Neural cell (in vitro differentiated cells): Measurements from ENCODE around the gene ARHGEF26. TPM values are rescaled to one million over a fixed set of nuclear protein-coding genes. Genes with fewer than 3 reads are reported as not detected.

Experiments used
- H2AFZ ChIP-seq: fragments of 200-600, 300-800 bp; sonication (generic), shearing (Covaris generic); 2 replicates; pipeline ENCODE4 v1.6.0; 2014; ENCODE audit warnings: low read depth, mild to moderate bottlenecking, antibody characterized with exemption, low read length, moderate library complexity
- H3F3A ChIP-seq: fragments of 200-600 bp; shearing (Covaris generic); 2 replicates; pipeline ENCODE4 v1.6.1; 2016; ENCODE audit warnings: mild to moderate bottlenecking, moderate library complexity, mixed read lengths, antibody characterized with exemption, low read length; ENCODE audit not compliant: insufficient read depth, poor library complexity, severe bottlenecking
- H3K27ac ChIP-seq: fragments of 200-600, 300-800 bp; sonication (generic), shearing (Covaris generic); 2 replicates; pipeline ENCODE4 v1.5.1; 2014; ENCODE audit warnings: mild to moderate bottlenecking, low read length, moderate library complexity
- H3K27me3 ChIP-seq: fragments of 300-800, 200-600 bp; sonication (generic), shearing (Covaris generic); 2 replicates; pipeline ENCODE4 v1.6.0; 2014; ENCODE audit warnings: mild to moderate bottlenecking, low read depth, low read length, moderate library complexity; ENCODE audit not compliant: insufficient read depth
- H3K36me3 ChIP-seq: fragments of 300-800, 200-600 bp; sonication (generic), shearing (Covaris generic); 2 replicates; pipeline ENCODE4 v1.5.1; 2014; ENCODE audit warnings: mild to moderate bottlenecking, antibody characterized with exemption, low read length, moderate library complexity; ENCODE audit not compliant: insufficient read depth
- H3K4me2 ChIP-seq: fragments of 300-800, 200-600 bp; sonication (generic), shearing (Covaris generic); 2 replicates; pipeline ENCODE4 v1.6.0; 2014; ENCODE audit warnings: mild to moderate bottlenecking, low read length
- H3K4me3 ChIP-seq: fragments of 300-800, 200-600 bp; sonication (generic), shearing (Covaris generic); 2 replicates; pipeline ENCODE4 v1.5.1; 2014; ENCODE audit warnings: mild to moderate bottlenecking, low read length, moderate library complexity
- H3K79me2 ChIP-seq: fragments of 200-600 bp; shearing (Covaris generic); replicated peaks from 2 replicates; pipeline ENCODE4 v1.6.0; 2014; ENCODE audit warnings: mild to moderate bottlenecking, low read length, moderate library complexity; ENCODE audit not compliant: insufficient read depth
- H3K9ac ChIP-seq: fragments of 300-800, 200-600 bp; sonication (generic), shearing (Covaris generic); 2 replicates; pipeline ENCODE4 v1.6.1; 2016; ENCODE audit warnings: mild to moderate bottlenecking, low read length, mixed read lengths
- H3K9me2 ChIP-seq: fragments of 200-600 bp; shearing (Covaris generic); 2 replicates; pipeline ENCODE4 v1.6.1; 2016; ENCODE audit warnings: mild to moderate bottlenecking, low read length, mixed read lengths; ENCODE audit not compliant: insufficient read depth
- H3K9me3 ChIP-seq: fragments of 200-600, 300-800 bp; sonication (generic), shearing (Covaris generic); 2 replicates; pipeline ENCODE4 v1.6.1; 2016; ENCODE audit warnings: mild to moderate bottlenecking, mixed run types, low read length, moderate library complexity, mixed read lengths
- H4K20me1 ChIP-seq: fragments of 200-600 bp; shearing (Covaris generic); 2 replicates; pipeline ENCODE4 v1.6.1; 2016; ENCODE audit warnings: mild to moderate bottlenecking, mixed run types; ENCODE audit not compliant: insufficient read depth
- CTCF ChIP-seq: fragments of 450-650 bp; IDR thresholded peaks from 2 replicates; pipeline ENCODE4 v1.5.1; 2014; ENCODE audit warnings: antibody characterized with exemption, mild to moderate bottlenecking, moderate library complexity; ENCODE audit not compliant: poor library complexity, severe bottlenecking
- EP300 ChIP-seq: fragments of 450-650 bp; conservative IDR thresholded peaks from 2 replicates; pipeline ENCODE4 v1.6.1; 2014; ENCODE audit warnings: antibody characterized with exemption, mild to moderate bottlenecking, moderate library complexity; ENCODE audit not compliant: poor library complexity, severe bottlenecking
- EZH2 ChIP-seq: fragments of 200-600, 300-800 bp; shearing (Covaris generic), sonication (generic); IDR thresholded peaks from 2 replicates; pipeline ENCODE4 v1.6.1; 2014; ENCODE audit warnings: antibody characterized with exemption, low read length, borderline replicate concordance, mild to moderate bottlenecking; ENCODE audit not compliant: insufficient read depth, poor library complexity, severe bottlenecking
- MXI1 ChIP-seq: fragments of 450-650 bp; conservative IDR thresholded peaks from 2 replicates; pipeline ENCODE4 v1.6.1; 2014; ENCODE audit warnings: antibody characterized with exemption, mild to moderate bottlenecking; ENCODE audit not compliant: poor library complexity, severe bottlenecking
- POLR2AphosphoS5 ChIP-seq: IDR thresholded peaks from 2 replicates; pipeline ENCODE4 v1.6.1; 2012
- RAD21 ChIP-seq: fragments of 450-650 bp; conservative IDR thresholded peaks from 2 replicates; pipeline ENCODE4 v1.6.1; 2014; ENCODE audit warnings: antibody characterized with exemption, mild to moderate bottlenecking, moderate library complexity
- REST ChIP-seq: IDR thresholded peaks from 2 replicates; pipeline ENCODE4 v1.6.1; 2012; ENCODE audit warnings: borderline replicate concordance
- SMC3 ChIP-seq: fragments of 450-650 bp; conservative IDR thresholded peaks from 2 replicates; pipeline ENCODE4 v1.6.1; 2014; ENCODE audit warnings: antibody characterized with exemption, mild to moderate bottlenecking, moderate library complexity; ENCODE audit not compliant: poor library complexity
- TAF1 ChIP-seq: IDR thresholded peaks from 2 replicates; pipeline ENCODE4 v1.6.1; 2012; ENCODE audit warnings: low read depth
- polyA plus RNA-seq: library from polyadenylated mRNA; depleted of rRNA; stranded (reverse); fragments of >200 nt; gene quantifications from 2 replicates; pipeline ENCODE4 v1.2.3, GENCODE V29; 2014

Gene ARHGEF26
- polyA plus RNA-seq, 1 donor from 2014 or later, result 5.7 TPM

- Histone ChIP-seq H3K4me2 (no peak overlapping the region), H3K27me3 (peaks cover 36% of the 10 kb centered on the region), H4K20me1 (no peaks in the 10 kb centered on the region), H2AFZ (no peak overlapping the region), H3K9me3 (no peaks in the 10 kb centered on the region), H3K9ac (no peak overlapping the region), H3K27ac (no peak overlapping the region), H3K4me3 (no peak overlapping the region), H3K36me3 (no peaks in the 10 kb centered on the region), H3K79me2 (no peaks in the 10 kb centered on the region), H3F3A (no peaks in the 10 kb centered on the region), H3K9me2 (no peaks in the 10 kb centered on the region)
- TF ChIP-seq EZH2, result no peak
- no peak for TF ChIP-seq TAF1
- no peak for TF ChIP-seq EP300
- TF ChIP-seq SMC3, result no peak
Observed at GRCh38 chr3:154119951-154120350, 1.2 kb upstream of the ARHGEF26 start.

GRCh38 chr3:154121701-154122551 is 736 bp downstream of the ARHGEF26 start:
- TF ChIP-seq EP300 (no peak), MXI1 (no peak), POLR2AphosphoS5 (no peak), REST (no peak), SMC3 (no peak), EZH2 (no peak), TAF1 (no peak), CTCF (no peak), RAD21 (no peak)
- Histone ChIP-seq H3K4me3 (peak overlapping the region; percentile 84), H3K36me3 (no peaks in the 10 kb centered on the region), H3F3A (no peaks in the 10 kb centered on the region), H3K9me2 (no peaks in the 10 kb centered on the region), H3K79me2 (no peaks in the 10 kb centered on the region), H3K27me3 (peaks cover 36% of the 10 kb centered on the region), H2AFZ (peak overlapping the region; percentile 19), H3K9ac (peak overlapping the region; percentile 37), H4K20me1 (no peaks in the 10 kb centered on the region), H3K9me3 (no peaks in the 10 kb centered on the region), H3K4me2 (peak overlapping the region; percentile 41), H3K27ac (no peak overlapping the region)
